Left lung (tissue), 10 donors: ENCODE data around the gene FGF12. TPM values are rescaled to one million over a fixed set of nuclear protein-coding genes. Genes with fewer than 3 reads are reported as not detected.

Source experiments
- ATAC-seq: fragments of 200-7000 bp; cut with Tn5 transposase; one replicate; pipeline ENCODE4 v1.9.1; 2020; ENCODE audit warnings: moderate library complexity
- DNase-seq, 4 donors: peaks; one replicate each; pipeline ENCODE4 v3.0.0-alpha.2; 2013 to 2020
- H3K27ac ChIP-seq, 2 donors: fragments of 200-600 bp; sonication (generic) in 1 of 2; one replicate each; pipeline versions ENCODE4 v1.5.0 to v1.8.0; 2020 to 2021
- H3K27me3 ChIP-seq, 2 donors: fragments of 200-600 bp; sonication (generic) in 1 of 2; one replicate each; pipeline versions ENCODE4 v1.5.0 to v1.8.0; 2020 to 2021
- H3K36me3 ChIP-seq, 2 donors: fragments of 200-600 bp; sonication (generic) in 1 of 2; one replicate each; pipeline versions ENCODE4 v1.5.0 to v1.8.0; 2020 to 2021
- H3K4me1 ChIP-seq, 2 donors: fragments of 200-600 bp; one replicate each; pipeline ENCODE4 v1.8.0; 2021
- H3K4me3 ChIP-seq, 2 donors: fragments of 200-600 bp; sonication (generic) in 1 of 2; one replicate each; pipeline versions ENCODE4 v1.5.0 to v1.8.0; 2020 to 2021; ENCODE audit warnings: mild to moderate bottlenecking in 1 of 2
- H3K9me3 ChIP-seq, 2 donors: fragments of 200-600 bp; sonication (generic) in 1 of 2; one replicate each; pipeline versions ENCODE4 v1.5.0 to v1.8.0; 2020 to 2021
- intact Hi-C, 2 donors: fragments of 100-400 bp; cut with DNase I; formaldehyde crosslinking; loops; one replicate each; pipeline versions ENCODE4 v1.11.2 to v1.14.2; 2022
- polyA plus RNA-seq, 6 donors: library from polyadenylated mRNA; unstranded; fragments of 120-200 nt; gene quantifications; one replicate each; pipeline ENCODE4 v1.2.1, GENCODE V29; 2013; ENCODE audit not compliant: insufficient read length in 6 of 6
- total RNA-seq, 2 donors: library from RNA; stranded (reverse); fragmentation: NEBNext Ultra II Directional; extraction: Animal tissue kit (Norgen Biotek cat#: 25700); gene quantifications; one replicate each; pipeline ENCODE4 v1.2.1, GENCODE V29; 2021
- TF ChIP-seq, protein P1 (sequence below), 2 donors: fragments of 200-600 bp; sonication (generic) in 1 of 2; IDR thresholded peaks; one replicate each; pipeline versions ENCODE4 v1.5.0 to v1.8.0; 2021; ENCODE audit warnings: antibody characterized with exemption in 2 of 2
- donor health status: DM: no; HTN: yes; CAD: no.
- donor health status: DM: no; HTN: no; CAD: no.

FGF12 gene
- total and polyA plus RNA-seq, 8 donors: 1.0 to 10.2 (median 4.7) TPM

DNA sequence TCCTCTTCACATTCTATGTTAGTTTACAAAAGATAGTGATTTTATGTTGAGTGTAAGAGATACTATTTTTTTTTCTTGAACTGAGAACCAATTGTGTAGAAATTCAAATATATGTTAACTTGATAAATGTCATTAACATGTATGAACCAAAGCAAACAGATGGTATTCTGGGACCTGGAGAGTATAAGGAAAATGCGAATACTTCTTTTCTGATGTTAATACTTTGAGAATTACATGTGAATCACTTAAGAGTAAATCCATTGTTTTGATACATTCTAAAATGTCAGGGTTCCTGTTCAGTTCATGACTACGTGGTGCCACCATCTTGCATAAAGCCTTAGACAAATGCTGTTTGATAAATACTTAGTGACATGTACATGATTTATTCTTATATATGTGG is 541.3 kb downstream of the FGF12 start:
- Histone ChIP-seq H3K9me3 (no peaks in the 10 kb centered on the region), H3K27ac (no peak overlapping the region), H3K27me3 (no peaks in the 10 kb centered on the region), H3K4me3 (no peak overlapping the region), H3K36me3 (no peaks in the 10 kb centered on the region), H3K4me1 (no peaks in the 10 kb centered on the region)
- TF ChIP-seq, protein P1, sequence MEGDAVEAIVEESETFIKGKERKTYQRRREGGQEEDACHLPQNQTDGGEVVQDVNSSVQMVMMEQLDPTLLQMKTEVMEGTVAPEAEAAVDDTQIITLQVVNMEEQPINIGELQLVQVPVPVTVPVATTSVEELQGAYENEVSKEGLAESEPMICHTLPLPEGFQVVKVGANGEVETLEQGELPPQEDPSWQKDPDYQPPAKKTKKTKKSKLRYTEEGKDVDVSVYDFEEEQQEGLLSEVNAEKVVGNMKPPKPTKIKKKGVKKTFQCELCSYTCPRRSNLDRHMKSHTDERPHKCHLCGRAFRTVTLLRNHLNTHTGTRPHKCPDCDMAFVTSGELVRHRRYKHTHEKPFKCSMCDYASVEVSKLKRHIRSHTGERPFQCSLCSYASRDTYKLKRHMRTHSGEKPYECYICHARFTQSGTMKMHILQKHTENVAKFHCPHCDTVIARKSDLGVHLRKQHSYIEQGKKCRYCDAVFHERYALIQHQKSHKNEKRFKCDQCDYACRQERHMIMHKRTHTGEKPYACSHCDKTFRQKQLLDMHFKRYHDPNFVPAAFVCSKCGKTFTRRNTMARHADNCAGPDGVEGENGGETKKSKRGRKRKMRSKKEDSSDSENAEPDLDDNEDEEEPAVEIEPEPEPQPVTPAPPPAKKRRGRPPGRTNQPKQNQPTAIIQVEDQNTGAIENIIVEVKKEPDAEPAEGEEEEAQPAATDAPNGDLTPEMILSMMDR (IDR thresholded peaks at IDR 0.05): no peak
- DNase-seq (no peak), ATAC-seq (no peak)
- intact Hi-C loops: no loop called here

DNA sequence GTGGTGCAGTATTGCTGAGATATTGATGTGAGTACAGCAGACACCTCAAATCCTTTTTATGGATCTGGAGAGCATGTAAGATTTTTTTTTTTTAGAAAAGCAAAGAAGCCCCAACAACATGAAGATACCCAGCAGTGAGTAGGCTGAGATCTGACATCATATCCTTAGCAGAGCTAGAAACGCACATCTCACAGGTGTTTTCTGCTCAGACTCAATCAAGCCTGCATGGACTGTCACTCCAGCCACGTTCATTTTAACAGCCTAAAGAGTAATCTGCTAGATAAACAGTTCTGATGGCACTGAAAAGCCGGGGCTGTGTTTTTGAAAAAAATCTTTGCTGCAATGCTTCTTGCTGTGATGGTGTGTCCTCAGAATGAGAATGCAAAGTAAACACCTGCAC is 544.2 kb downstream of the FGF12 start:
- H3K9me3 ChIP-seq: no peaks in the 10 kb centered on the region
- no peaks in the 10 kb centered on the region for H3K27me3 ChIP-seq
- DNase-seq: no peak
- no peaks in the 10 kb centered on the region for H3K36me3 ChIP-seq
- H3K4me1 ChIP-seq: no peaks in the 10 kb centered on the region
- TF ChIP-seq, protein P1 (IDR thresholded peaks at IDR 0.05): no peak
- intact Hi-C loops: no loop called here
- H3K27ac ChIP-seq: no peak overlapping the region
- no peak overlapping the region for H3K4me3 ChIP-seq
- ATAC-seq: no peak

DNA sequence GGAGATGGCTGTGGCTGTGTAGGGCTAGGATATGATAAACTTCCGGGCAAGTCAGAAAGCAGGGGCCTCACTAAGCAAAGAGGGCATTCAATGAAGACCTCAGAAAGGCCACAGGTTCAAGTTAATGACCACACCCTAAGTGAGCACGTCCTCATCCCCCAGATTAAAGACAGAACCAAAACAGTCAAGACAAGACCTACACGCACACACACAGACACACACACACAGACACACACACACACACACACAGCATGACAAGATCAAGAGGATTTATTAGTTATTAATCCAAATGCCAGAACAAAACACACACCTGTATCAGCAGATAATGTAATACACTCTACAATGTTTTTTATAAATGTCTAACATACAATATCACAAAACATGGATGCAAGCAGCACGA is 546.2 kb downstream of the FGF12 start:
- TF ChIP-seq, protein P1 (IDR thresholded peaks at IDR 0.05): no peak

DNA sequence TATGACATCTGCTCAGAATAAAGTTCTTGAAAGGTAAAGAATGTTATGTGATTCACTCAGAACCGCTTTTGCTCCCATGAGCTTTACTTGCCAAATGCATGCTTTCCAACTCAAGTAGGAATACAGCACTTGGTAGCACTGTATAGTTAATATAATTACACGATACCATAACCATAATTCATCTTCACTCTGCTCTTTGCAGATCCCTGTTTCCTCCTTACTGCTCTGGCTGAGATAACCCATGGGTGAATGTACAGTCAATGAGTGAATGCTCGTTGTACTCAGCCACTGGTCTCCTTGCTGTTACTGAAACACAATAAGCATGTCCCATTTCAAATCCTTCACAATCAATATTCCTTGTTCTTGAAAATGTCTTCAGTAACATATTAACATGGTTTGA is 550.0 kb downstream of the FGF12 start:
- no peaks in the 10 kb centered on the region for H3K36me3 ChIP-seq
- TF ChIP-seq, protein P1 (IDR thresholded peaks at IDR 0.05): no peak
- no peaks in the 10 kb centered on the region for H3K4me1 ChIP-seq
- H3K9me3 ChIP-seq: no peaks in the 10 kb centered on the region
- no peak overlapping the region for H3K4me3 ChIP-seq
- DNase-seq: no peak
- no peak for ATAC-seq
- no peaks in the 10 kb centered on the region for H3K27me3 ChIP-seq
- intact Hi-C loops: no loop called here
- no peak overlapping the region for H3K27ac ChIP-seq

More for the DNA sequence above, 546.2 kb downstream of the FGF12 start:
- Histone ChIP-seq H3K27me3 (no peaks in the 10 kb centered on the region), H3K4me1 (no peaks in the 10 kb centered on the region), H3K27ac (no peak overlapping the region), H3K9me3 (no peaks in the 10 kb centered on the region), H3K4me3 (no peak overlapping the region), H3K36me3 (no peaks in the 10 kb centered on the region)
- ATAC-seq: no peak
- DNase-seq: no peak
- intact Hi-C loops: no loop called here

DNA sequence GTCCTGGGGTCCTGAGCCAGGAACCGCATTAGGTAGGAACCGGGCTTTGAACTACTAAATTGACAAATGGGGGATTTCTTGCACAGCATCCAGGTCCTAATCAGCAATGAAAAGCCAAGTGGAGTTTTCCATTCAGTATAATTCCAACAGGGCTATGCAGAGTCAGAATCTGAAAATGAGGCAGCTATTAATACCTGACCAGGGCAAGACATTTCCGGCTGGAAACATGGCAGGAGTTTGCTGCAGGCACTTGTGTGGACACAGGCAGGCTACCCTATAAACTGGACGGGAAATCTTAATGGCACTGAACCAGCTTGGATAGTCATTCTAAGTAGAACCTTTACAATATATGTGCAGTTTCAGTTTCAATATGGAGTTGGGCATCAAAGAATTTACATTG is 553.1 kb downstream of the FGF12 start:
- no peak overlapping the region for H3K4me3 ChIP-seq
- H3K27ac ChIP-seq: no peak overlapping the region
- no peaks in the 10 kb centered on the region for H3K9me3 ChIP-seq
- DNase-seq (no peak), ATAC-seq (no peak)
- no peaks in the 10 kb centered on the region for H3K4me1 ChIP-seq
- intact Hi-C loops: no loop called here
- TF ChIP-seq, protein P1 (IDR thresholded peaks at IDR 0.05): no peak
- no peaks in the 10 kb centered on the region for H3K36me3 ChIP-seq
- H3K27me3 ChIP-seq: no peaks in the 10 kb centered on the region
